H9 (cell line): ENCODE results near the gene CHSY3. TPM values are rescaled to one million over a fixed set of nuclear protein-coding genes. Genes with fewer than 3 reads are reported as not detected.

Experiments
- DNase-seq: peaks from one replicate; pipeline ENCODE4 v3.0.0-alpha.2; 2017
- H2AFZ ChIP-seq: one replicate; pipeline ENCODE4 v1.6.1; 2013; ENCODE audit warnings: mild to moderate bottlenecking, low read length, control low read depth, moderate library complexity
- H2AK5ac ChIP-seq: 2 replicates; pipeline ENCODE4 v1.6.1; 2013; ENCODE audit warnings: low read length, control low read depth, mixed read lengths; ENCODE audit not compliant: insufficient read length
- H2BK120ac ChIP-seq: one replicate; pipeline ENCODE4 v1.6.1; 2013; ENCODE audit warnings: low read depth, mild to moderate bottlenecking, low read length, control low read depth, inconsistent platforms; ENCODE audit not compliant: poor library complexity, severe bottlenecking
- H2BK12ac ChIP-seq: 2 replicates; pipeline ENCODE4 v1.6.1; 2013; ENCODE audit warnings: low read length, control low read depth, mixed read lengths, low read depth; ENCODE audit not compliant: insufficient read length
- H2BK15ac ChIP-seq: 2 replicates; pipeline ENCODE4 v1.6.1; 2013; ENCODE audit warnings: low read depth, low read length, control low read depth
- H2BK20ac ChIP-seq: one replicate; pipeline ENCODE4 v1.6.1; 2013; ENCODE audit warnings: low read depth, mild to moderate bottlenecking, low read length, control low read depth, inconsistent platforms; ENCODE audit not compliant: poor library complexity, severe bottlenecking
- H2BK5ac ChIP-seq: 2 replicates; pipeline ENCODE4 v1.6.1; 2013; ENCODE audit warnings: low read length, control low read depth, mixed read lengths; ENCODE audit not compliant: insufficient read length
- H3K14ac ChIP-seq: 2 replicates; pipeline ENCODE4 v1.6.1; 2013; ENCODE audit warnings: low read length, control low read depth; ENCODE audit not compliant: insufficient read depth
- H3K18ac ChIP-seq: 2 replicates; pipeline ENCODE4 v1.6.1; 2013; ENCODE audit warnings: low read depth, mild to moderate bottlenecking, mixed read lengths, low read length, control low read depth; ENCODE audit not compliant: insufficient read length
- H3K23ac ChIP-seq: 2 replicates; pipeline ENCODE4 v1.6.1; 2013; ENCODE audit warnings: low read length, control low read depth, mixed read lengths, low read depth; ENCODE audit not compliant: insufficient read length
- H3K23me2 ChIP-seq: 2 replicates; pipeline ENCODE4 v1.6.1; 2013; ENCODE audit warnings: low read depth, mild to moderate bottlenecking, mixed read lengths, low read length, control low read depth; ENCODE audit not compliant: insufficient read length, poor library complexity, severe bottlenecking
- H3K27ac ChIP-seq: 2 replicates; pipeline ENCODE4 v1.5.1; 2013; ENCODE audit warnings: low read length, control low read depth, mixed read lengths, low read depth; ENCODE audit not compliant: insufficient read length
- H3K27me3 ChIP-seq: 2 replicates; pipeline ENCODE4 v1.6.1; 2013; ENCODE audit warnings: low read length, control low read depth, inconsistent platforms; ENCODE audit not compliant: insufficient read depth
- H3K4ac ChIP-seq: 2 replicates; pipeline ENCODE4 v1.6.1; 2013; ENCODE audit warnings: low read depth, mild to moderate bottlenecking, control low read depth, inconsistent platforms, low read length, moderate library complexity
- H3K4me1 ChIP-seq: 2 replicates; pipeline ENCODE4 v1.6.1; 2013; ENCODE audit warnings: low read length, control low read depth, inconsistent platforms; ENCODE audit not compliant: insufficient read depth
- H3K4me2 ChIP-seq: 2 replicates; pipeline ENCODE4 v1.6.1; 2013; ENCODE audit warnings: low read length, control low read depth, mixed read lengths; ENCODE audit not compliant: insufficient read length, insufficient read depth
- H3K56ac ChIP-seq: 2 replicates; pipeline ENCODE4 v1.6.1; 2013; ENCODE audit warnings: low read depth, mild to moderate bottlenecking, mixed read lengths, low read length, control low read depth; ENCODE audit not compliant: insufficient read length
- H3K79me1 ChIP-seq: 2 replicates; pipeline ENCODE4 v1.6.1; 2013; ENCODE audit warnings: low read depth, mild to moderate bottlenecking, moderate library complexity, low read length, control low read depth, inconsistent platforms; ENCODE audit not compliant: insufficient read depth, poor library complexity, severe bottlenecking
- H3K79me2 ChIP-seq: 2 replicates; pipeline ENCODE4 v1.6.1; 2013; ENCODE audit warnings: low read length, control low read depth, inconsistent platforms; ENCODE audit not compliant: insufficient read depth
- H3K9ac ChIP-seq: 2 replicates; pipeline ENCODE4 v1.6.1; 2013; ENCODE audit warnings: low read length, control low read depth, mixed read lengths; ENCODE audit not compliant: insufficient read length; ENCODE audit errors: extremely low read depth
- H3K9me3 ChIP-seq: one replicate; pipeline ENCODE4 v1.6.1; 2013; ENCODE audit warnings: low read depth, low read length, inconsistent platforms; ENCODE audit not compliant: control insufficient read depth
- H3T11ph ChIP-seq: one replicate; pipeline ENCODE4 v1.6.1; 2013; ENCODE audit warnings: mild to moderate bottlenecking, low read length, control low read depth, inconsistent platforms
- H4K20me1 ChIP-seq: one replicate; pipeline ENCODE4 v1.6.1; 2013; ENCODE audit not compliant: control insufficient read depth, insufficient read length, insufficient read depth
- H4K5ac ChIP-seq: 2 replicates; pipeline ENCODE4 v1.6.1; 2013; ENCODE audit warnings: low read depth, mild to moderate bottlenecking, mixed read lengths, low read length, control low read depth; ENCODE audit not compliant: insufficient read length
- H4K8ac ChIP-seq: replicated peaks from 2 replicates; pipeline ENCODE4 v1.6.1; 2013; ENCODE audit warnings: low read length, control low read depth, mixed read lengths, low read depth; ENCODE audit not compliant: insufficient read length
- H4K91ac ChIP-seq: 2 replicates; pipeline ENCODE4 v1.6.1; 2013; ENCODE audit warnings: low read depth, mild to moderate bottlenecking, moderate library complexity, mixed read lengths, low read length, control low read depth; ENCODE audit not compliant: insufficient read length
- H3K27ac Mint-ChIP-seq, 3 experiments: 2 replicates in 2 of 3; 3 replicates in 1 of 3; pipeline ENCODE4 v1.8.0; 2020 to 2021; ENCODE audit warnings: mixed read lengths in 3 of 3, mild to moderate bottlenecking in 1 of 3, moderate library complexity in 1 of 3
- H3K27me3 Mint-ChIP-seq: 2 replicates; pipeline ENCODE4 v1.8.0; 2021; ENCODE audit warnings: low read depth, mild to moderate bottlenecking, moderate library complexity, mixed read lengths
- H3K36me3 Mint-ChIP-seq, 3 experiments: 2 replicates in 2 of 3; 3 replicates in 1 of 3; pipeline ENCODE4 v1.8.0; 2020 to 2021; ENCODE audit warnings: low read depth in 3 of 3, mixed read lengths in 3 of 3; ENCODE audit not compliant: insufficient read depth in 1 of 3
- H3K4me1 Mint-ChIP-seq, 2 experiments: 2 replicates each; pipeline ENCODE4 v1.8.0; 2020; ENCODE audit warnings: mixed read lengths in 2 of 2
- H3K4me3 Mint-ChIP-seq, 2 experiments: 2 replicates in 1 of 2; 3 replicates in 1 of 2; pipeline ENCODE4 v1.8.0; 2020 to 2021; ENCODE audit warnings: mild to moderate bottlenecking in 2 of 2, mixed read lengths in 2 of 2, moderate library complexity in 1 of 2
- H3K9me3 Mint-ChIP-seq, 2 experiments: 2 replicates in 1 of 2; 3 replicates in 1 of 2; pipeline ENCODE4 v1.8.0; 2020; ENCODE audit warnings: mild to moderate bottlenecking in 2 of 2, mixed read lengths in 2 of 2, moderate library complexity in 1 of 2
- CTCF ChIP-seq: fragments of 200-600 bp; sonication (generic); conservative IDR thresholded peaks from 3 replicates; pipeline ENCODE4 v1.8.0; 2021; ENCODE audit warnings: antibody characterized with exemption, mild to moderate bottlenecking
- WGBS: extraction: QIAGEN DNeasy Blood & Tissue Kit; methylation state at CpG from one replicate; pipeline ENCODE4 v1.1.7; 2013; ENCODE audit warnings: missing lambda C conversion rate, low lambda C conversion rate, mixed read lengths; ENCODE audit not compliant: insufficient read length; ENCODE audit errors: extremely low coverage; 5-methylcytosine and 5-hydroxymethylcytosine counted together
- total RNA-seq: library from RNA; stranded (reverse); gene quantifications from 2 replicates; pipeline ENCODE4 v1.2.1, GENCODE V29; 2021

The CHSY3 gene
- total RNA-seq, 1 experiment from 2014 or later = 0.37 TPM

GRCh38 chr5:130025511-130025910 is 121.2 kb downstream of the CHSY3 start:
- Histone ChIP-seq H4K5ac (no peak overlapping the region), H2BK5ac (no peak overlapping the region), H3K18ac (no peak overlapping the region), H3K79me1 (no peaks in the 10 kb centered on the region), H3T11ph (no peak overlapping the region), H2AFZ (no peak overlapping the region), H3K4me1 (no peaks in the 10 kb centered on the region), H2AK5ac (no peak overlapping the region), H2BK12ac (no peak overlapping the region), H4K91ac (no peak overlapping the region), H3K79me2 (no peaks in the 10 kb centered on the region), H3K23ac (no peak overlapping the region), H3K4me2 (no peak overlapping the region), H3K14ac (no peak overlapping the region), H3K23me2 (no peaks in the 10 kb centered on the region), H3K9me3 (no peaks in the 10 kb centered on the region), H3K9ac (no peak overlapping the region), H4K20me1 (no peaks in the 10 kb centered on the region), H4K8ac (no peak overlapping the region), H2BK120ac (no peak overlapping the region), H3K27me3 (no peaks in the 10 kb centered on the region), H2BK15ac (no peak overlapping the region), H3K56ac (no peak overlapping the region), H3K27ac (no peak overlapping the region), H2BK20ac (no peak overlapping the region), H3K4ac (no peak overlapping the region)
- no peak for DNase-seq
- Mint-ChIP-seq H3K9me3 (no peaks in the 10 kb centered on the region), H3K4me1 (no peaks in the 10 kb centered on the region), H3K36me3 (no peaks in the 10 kb centered on the region), H3K27ac (peak overlapping the region in 1 of 3 experiments; percentile 14; a peak in 1 of 7 replicates), H3K4me3 (no peak overlapping the region), H3K27me3 (no peaks in the 10 kb centered on the region)
- WGBS = no CpG with 5 or more reads among the region's 1 CpG
- no peak for TF ChIP-seq CTCF
